Stimulated activated CD8-positive, alpha-beta memory T cell treated with anti-CD3 and anti-CD28 coated beads, Interleukin-2, amount 100 ng/mL, for 1 hour (primary cell): ENCODE measurements around the gene SH3TC1.

Source experiments
- DNase-seq, 2 donors: peaks; one replicate each; pipeline ENCODE4 v3.0.0-alpha.2; 2020; ENCODE audit warnings: low read depth in 2 of 2

Gene SH3TC1

GRCh38 chr4:8163436-8164193 lies 35.5 kb upstream of the SH3TC1 start:
- DNase-seq: no peak

- DNase-seq: no peak
Measured at GRCh38 chr4:8164194-8164565, 34.9 kb upstream of the SH3TC1 start.

GRCh38 chr4:8164687-8165086 lies 34.4 kb upstream of the SH3TC1 start:
- DNase-seq: no peak

GRCh38 chr4:8165374-8165896 lies 33.7 kb upstream of the SH3TC1 start:
- DNase-seq: no peak

- no peak for DNase-seq
Measured at GRCh38 chr4:8167291-8167690, 31.8 kb upstream of the SH3TC1 start.

GRCh38 chr4:8167815-8168214 lies 31.3 kb upstream of the SH3TC1 start:
- DNase-seq: no peak

GRCh38 chr4:8168232-8168631 lies 30.9 kb upstream of the SH3TC1 start:
- no peak for DNase-seq

GRCh38 chr4:8168832-8169598 lies 30.1 kb upstream of the SH3TC1 start:
- DNase-seq: no peak

- DNase-seq: no peak
Measured at GRCh38 chr4:8169763-8170162, 29.3 kb upstream of the SH3TC1 start.

GRCh38 chr4:8170341-8170740 lies 28.7 kb upstream of the SH3TC1 start:
- no peak for DNase-seq

- no peak for DNase-seq
Measured at GRCh38 chr4:8171266-8171665, 27.8 kb upstream of the SH3TC1 start.

GRCh38 chr4:8171984-8172924 lies 26.8 kb upstream of the SH3TC1 start:
- DNase-seq: no peak

- no peak for DNase-seq
Measured at GRCh38 chr4:8173492-8174242, 25.4 kb upstream of the SH3TC1 start.

- DNase-seq: no peak
Measured at GRCh38 chr4:8174970-8175369, 24.1 kb upstream of the SH3TC1 start.

- no peak for DNase-seq
Measured at GRCh38 chr4:8175686-8176085, 23.4 kb upstream of the SH3TC1 start.

- DNase-seq: no peak
Measured at GRCh38 chr4:8176547-8177399, 22.3 kb upstream of the SH3TC1 start.

GRCh38 chr4:8177552-8177951 lies 21.5 kb upstream of the SH3TC1 start:
- no peak for DNase-seq

GRCh38 chr4:8177956-8178355 lies 21.1 kb upstream of the SH3TC1 start:
- DNase-seq: no peak

- DNase-seq: no peak
Measured at GRCh38 chr4:8179074-8179473, 20.0 kb upstream of the SH3TC1 start.

GRCh38 chr4:8179771-8180170 lies 19.3 kb upstream of the SH3TC1 start:
- DNase-seq: no peak
